Stimulated activated CD8-positive, alpha-beta memory T cell treated with anti-CD3 and anti-CD28 coated beads, Interleukin-15, amount 100 ng/mL, for 48 hours (primary cell): ENCODE data around the gene FAM149B1.

Source experiments
- DNase-seq, 2 donors: peaks; one replicate each; pipeline ENCODE4 v3.0.0-alpha.2; 2020; ENCODE audit warnings: low read depth in 2 of 2

FAM149B1 gene

DNA sequence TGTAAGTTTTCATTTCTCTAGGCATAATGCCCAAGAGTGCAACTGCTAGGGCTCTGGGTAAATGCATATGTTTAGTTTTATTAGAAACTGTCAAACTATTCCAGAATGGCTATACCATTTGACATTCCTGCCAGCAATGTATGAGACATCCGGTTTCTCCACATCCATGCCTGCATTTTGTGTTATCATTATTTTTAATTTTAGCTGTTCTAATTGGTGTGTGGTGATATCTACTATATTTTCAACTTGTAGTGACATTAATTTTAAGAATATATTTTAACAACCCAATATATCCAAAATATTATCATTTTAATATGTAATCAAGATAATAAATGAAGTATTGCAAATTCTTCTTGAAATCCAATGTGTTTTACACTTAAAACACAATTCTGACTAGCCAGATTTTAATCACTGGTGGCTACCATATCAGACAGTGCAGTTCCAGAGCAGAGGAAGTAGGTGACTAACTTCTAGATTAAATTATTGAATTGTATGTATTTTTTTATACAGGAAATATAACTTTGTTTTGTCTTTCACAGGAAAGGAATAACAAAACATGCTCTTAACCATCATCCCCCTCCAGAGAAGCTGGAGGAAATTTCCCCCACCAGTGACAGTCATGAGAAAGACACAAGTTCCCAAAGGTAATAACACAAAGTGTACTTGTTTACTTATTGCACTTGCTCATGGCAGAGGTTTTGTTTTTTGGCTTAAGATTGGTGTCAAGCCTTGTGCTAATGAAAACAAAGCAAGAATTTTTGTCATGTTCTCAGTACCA, 6.4 kb downstream of the FAM149B1 start:
- DNase-seq: no peak

GRCh38 chr10:73182568-73182967, 14.6 kb downstream of the FAM149B1 start:
- no peak for DNase-seq

GRCh38 chr10:73183667-73184281, 15.9 kb downstream of the FAM149B1 start:
- no peak for DNase-seq

- DNase-seq: no peak
These were observed 18.3 kb downstream of the FAM149B1 start for GRCh38 chr10:73186266-73186665.

GRCh38 chr10:73190188-73190587, 22.3 kb downstream of the FAM149B1 start:
- no peak for DNase-seq

- DNase-seq: no peak
These were observed 37.2 kb downstream of the FAM149B1 start for GRCh38 chr10:73205081-73205480.

- DNase-seq: no peak
These were observed 38.0 kb downstream of the FAM149B1 start for GRCh38 chr10:73205890-73206289.

- no peak for DNase-seq
These were observed 38.5 kb downstream of the FAM149B1 start for GRCh38 chr10:73206385-73206784.

DNA sequence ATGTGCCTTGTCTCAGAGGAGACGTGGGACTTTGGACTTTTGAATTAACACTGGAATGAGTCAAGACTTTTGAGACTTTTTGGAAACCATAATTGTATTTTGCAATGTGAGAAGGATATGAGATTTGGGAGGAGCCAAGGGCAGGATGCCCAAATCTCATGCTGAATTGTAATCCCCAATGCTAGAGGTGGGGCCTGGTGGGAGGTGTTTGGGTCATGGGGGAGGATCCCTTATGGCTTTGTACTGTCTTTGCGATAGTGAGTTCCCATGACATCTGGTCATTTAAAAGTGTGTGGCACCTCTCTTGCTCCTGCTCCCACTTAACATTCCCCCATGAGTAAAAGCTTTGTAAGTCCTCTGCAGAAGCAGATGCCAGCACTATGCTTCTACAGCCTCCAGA, 40.0 kb downstream of the FAM149B1 start:
- no peak for DNase-seq

DNA sequence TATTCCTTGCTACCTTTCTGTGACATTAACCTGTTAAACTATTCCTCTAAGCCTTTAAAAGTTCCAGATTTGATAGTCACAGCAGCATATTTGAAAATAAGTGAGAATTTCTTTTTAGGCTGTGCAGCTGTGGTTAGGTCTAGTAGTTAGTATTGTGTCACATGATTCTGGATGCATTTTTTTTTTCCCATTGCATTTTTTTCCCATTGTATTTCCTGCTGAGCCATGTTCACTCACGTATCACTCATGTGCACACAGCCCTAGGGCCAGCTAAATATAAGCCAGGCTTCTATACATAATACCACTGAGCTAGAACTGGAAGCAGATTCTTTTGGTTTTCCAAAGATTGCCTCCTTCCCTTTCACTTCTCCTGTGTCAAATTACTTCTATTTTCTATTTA, 41.8 kb downstream of the FAM149B1 start:
- no peak for DNase-seq

- no peak for DNase-seq
These were observed 42.6 kb downstream of the FAM149B1 start for GRCh38 chr10:73210395-73211105.

- no peak for DNase-seq
These were observed 43.3 kb downstream of the FAM149B1 start for GRCh38 chr10:73211106-73211811.

DNA sequence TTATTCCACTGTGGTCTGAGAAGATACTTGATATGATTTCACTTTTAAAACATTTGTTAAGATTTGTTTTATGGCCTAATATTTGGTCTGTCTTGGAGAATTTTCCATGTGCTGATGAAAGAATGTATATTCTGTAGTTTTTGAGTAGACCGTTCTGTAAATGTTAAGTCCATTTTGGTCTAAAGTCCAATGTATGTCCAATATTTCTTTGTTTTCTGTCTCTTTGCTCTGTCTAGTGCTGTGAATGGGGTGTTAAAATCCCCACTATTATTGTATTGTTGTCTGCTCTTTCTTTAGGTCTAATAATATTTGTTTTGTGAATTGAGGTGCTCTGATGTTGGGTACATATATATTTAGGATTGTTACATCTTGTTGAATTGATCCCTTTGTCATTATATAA, 47.8 kb downstream of the FAM149B1 start:
- no peak for DNase-seq

DNA sequence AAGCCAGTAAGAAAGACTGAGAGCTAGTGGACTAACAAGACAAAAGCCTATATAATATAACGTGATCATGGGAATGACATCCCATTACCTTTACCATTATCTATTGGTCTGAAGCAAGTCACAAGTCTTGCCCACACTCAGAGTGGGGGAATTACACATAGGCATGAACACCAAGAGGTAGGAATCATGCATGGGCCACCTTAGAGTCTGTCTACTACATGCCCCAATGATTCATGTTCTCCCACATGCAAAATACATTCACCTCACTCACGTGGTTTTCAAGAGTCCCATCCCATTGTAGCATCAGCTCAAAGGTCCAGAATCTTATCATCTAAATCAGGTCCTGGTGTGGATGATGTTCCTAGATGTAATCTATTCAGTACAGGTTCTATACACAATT, 49.7 kb downstream of the FAM149B1 start:
- DNase-seq: no peak

DNA sequence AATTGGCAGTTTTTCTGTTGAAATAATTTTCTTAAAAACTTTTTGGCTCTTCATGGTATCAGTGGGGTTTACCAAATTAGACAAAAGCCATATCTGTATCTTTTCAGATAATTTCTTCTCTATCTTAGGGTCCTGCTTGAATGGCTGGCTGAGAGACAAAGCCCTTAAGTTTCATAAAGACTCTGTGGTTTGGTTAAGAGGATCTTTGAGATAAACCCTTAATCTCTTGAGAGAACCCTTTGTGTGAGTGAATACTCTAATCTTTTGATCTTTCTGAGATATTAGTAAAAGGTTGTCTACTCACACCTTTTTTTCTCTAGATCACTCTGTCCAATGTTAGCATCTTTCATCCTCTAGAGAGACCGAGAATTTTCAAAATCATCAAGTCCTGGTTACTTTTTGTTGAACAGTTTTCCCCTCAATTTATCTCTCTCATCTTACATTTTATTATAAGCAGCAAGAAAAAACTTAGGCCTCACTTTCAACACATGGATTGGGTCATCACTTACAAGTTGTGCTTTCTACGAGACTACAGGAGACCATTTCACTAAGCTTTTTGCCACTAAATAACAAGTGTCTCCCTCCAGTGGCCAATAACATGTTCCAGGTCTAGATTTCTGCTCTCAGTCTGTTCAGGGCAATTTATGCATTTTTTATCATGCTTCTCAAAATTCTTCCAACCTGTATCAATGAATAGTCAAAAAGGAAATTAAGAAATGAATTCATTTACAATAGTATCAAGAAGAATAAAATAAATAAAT, 50.7 kb downstream of the FAM149B1 start:
- DNase-seq: no peak

DNA sequence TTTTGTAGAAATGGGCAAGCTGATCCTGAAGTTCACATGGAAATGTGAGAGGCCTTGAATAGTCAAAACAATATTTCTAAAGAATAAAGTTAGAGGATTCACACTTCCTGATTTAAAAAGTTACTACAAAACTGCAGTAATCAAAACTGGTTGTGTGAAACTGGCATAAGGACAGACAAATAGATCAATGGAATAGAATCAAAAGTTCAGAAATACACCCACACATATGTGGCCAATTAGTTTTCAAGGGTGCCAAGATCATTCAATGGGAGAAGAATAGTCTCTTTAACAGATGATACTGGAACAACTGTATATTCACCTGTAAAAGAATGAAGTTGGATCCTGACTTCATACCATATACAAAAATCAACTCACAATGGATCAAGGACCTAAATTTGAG, 51.5 kb downstream of the FAM149B1 start:
- DNase-seq: no peak

DNA sequence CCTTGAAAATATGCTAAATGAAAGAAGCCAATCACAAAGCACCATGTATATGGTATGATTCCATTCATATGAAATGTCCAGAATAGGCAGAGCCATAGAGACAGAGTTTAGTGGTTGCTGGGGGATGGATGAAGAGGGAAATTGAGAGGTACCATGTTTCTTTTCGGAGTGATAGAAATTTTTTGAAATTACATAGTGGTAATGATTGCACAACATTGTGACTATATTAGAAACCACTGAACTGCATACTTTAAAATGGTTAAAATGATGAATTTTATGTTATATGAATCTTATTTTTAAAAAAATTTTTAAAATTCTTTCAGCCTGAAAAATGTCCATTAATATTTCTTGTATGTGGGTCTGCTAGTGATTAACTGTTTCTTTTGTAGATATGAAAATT, 53.1 kb downstream of the FAM149B1 start:
- DNase-seq: no peak

GRCh38 chr10:73225518-73225917, 57.6 kb downstream of the FAM149B1 start:
- no peak for DNase-seq

DNA sequence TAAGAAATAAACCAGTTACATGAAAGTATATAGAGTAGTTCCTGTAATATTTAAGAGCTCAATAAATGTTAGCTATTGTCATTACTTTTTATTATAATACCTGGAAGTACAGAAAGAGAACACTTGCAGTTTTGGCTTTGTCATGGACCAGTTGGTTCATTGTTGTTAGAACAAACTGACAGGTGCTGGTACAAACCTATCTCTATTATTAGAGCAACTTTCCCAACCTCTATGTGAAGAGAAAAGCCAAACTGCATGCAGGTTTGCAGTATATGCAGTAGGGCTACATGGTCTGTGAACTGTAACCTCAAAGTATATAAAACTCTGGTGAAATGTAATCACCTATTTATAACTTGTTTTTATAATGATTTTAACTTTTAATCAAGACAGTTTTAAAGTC, 58.7 kb downstream of the FAM149B1 start:
- DNase-seq: no peak

- DNase-seq: no peak
These were observed 60.3 kb downstream of the FAM149B1 start for GRCh38 chr10:73228247-73228646.

GRCh38 chr10:73229567-73229966, 61.6 kb downstream of the FAM149B1 start:
- no peak for DNase-seq

GRCh38 chr10:73232887-73233286, 65.0 kb downstream of the FAM149B1 start:
- no peak for DNase-seq
